T-helper 2 cell treated with Interferon-gamma antibody and Interleukin-4, amounts not matched to agents 100 ng/mL and 5 ng/mL, for 36 hours (primary cell): ENCODE data around the gene DIAPH1. TPM values are rescaled to one million over a fixed set of nuclear protein-coding genes. Genes with fewer than 3 reads are reported as not detected.

Experiments used
- intact Hi-C: fragments of 100-400 bp; cut with micrococcal nuclease; formaldehyde crosslinking; loops from one replicate; pipeline ENCODE4 v1.15.1; 2023
- total RNA-seq: library from RNA; stranded (reverse); gene quantifications from 2 replicates; pipeline ENCODE4 v1.2.3, GENCODE V29; 2022

DIAPH1 gene
- total RNA-seq, 1 donor from 2014 or later = 289 TPM

- intact Hi-C loops = no loop called here
Observed at GRCh38 chr5:141510850-141511601, 107.8 kb downstream of the DIAPH1 start.

GRCh38 chr5:141510160-141510559, 108.6 kb downstream of the DIAPH1 start:
- intact Hi-C loops = no loop called here

GRCh38 chr5:141508798-141509611, 109.8 kb downstream of the DIAPH1 start:
- intact Hi-C loops = no loop called here

GRCh38 chr5:141508440-141508797, 110.4 kb downstream of the DIAPH1 start:
- intact Hi-C loops = no loop called here

- intact Hi-C loops = no loop called here
Observed at GRCh38 chr5:141507387-141508091, 111.3 kb downstream of the DIAPH1 start.

- intact Hi-C loops = no loop called here
Observed at GRCh38 chr5:141506381-141507155, 112.2 kb downstream of the DIAPH1 start.

- intact Hi-C loops = no loop called here
Observed at GRCh38 chr5:141504216-141504615, 114.6 kb downstream of the DIAPH1 start.

GRCh38 chr5:141503681-141504080, 115.1 kb downstream of the DIAPH1 start:
- intact Hi-C loops = no loop called here

- intact Hi-C loops = no loop called here
Observed at GRCh38 chr5:141501761-141502160, 117.0 kb downstream of the DIAPH1 start.

GRCh38 chr5:141496038-141496437, 122.8 kb downstream of the DIAPH1 start:
- intact Hi-C loops = no loop called here

- intact Hi-C loops = no loop called here
Observed at GRCh38 chr5:141495453-141495811, 123.4 kb downstream of the DIAPH1 start.

- intact Hi-C loops = no loop called here
Observed at GRCh38 chr5:141494761-141495452, 123.9 kb downstream of the DIAPH1 start.

GRCh38 chr5:141493500-141494422, 125.0 kb downstream of the DIAPH1 start:
- intact Hi-C loops = no loop called here

- intact Hi-C loops = no loop called here
Observed at GRCh38 chr5:141492168-141492885, 126.5 kb downstream of the DIAPH1 start.

- intact Hi-C loops = no loop called here
Observed at GRCh38 chr5:141491323-141492167, 127.3 kb downstream of the DIAPH1 start.

GRCh38 chr5:141490771-141491170, 128.0 kb downstream of the DIAPH1 start:
- intact Hi-C loops = no loop called here

GRCh38 chr5:141490271-141490670, 128.5 kb downstream of the DIAPH1 start:
- intact Hi-C loops = no loop called here

GRCh38 chr5:141489841-141490240, 129.0 kb downstream of the DIAPH1 start:
- intact Hi-C loops = no loop called here
